ENCODE data around the gene RBM26.

RBM26 gene

DNA sequence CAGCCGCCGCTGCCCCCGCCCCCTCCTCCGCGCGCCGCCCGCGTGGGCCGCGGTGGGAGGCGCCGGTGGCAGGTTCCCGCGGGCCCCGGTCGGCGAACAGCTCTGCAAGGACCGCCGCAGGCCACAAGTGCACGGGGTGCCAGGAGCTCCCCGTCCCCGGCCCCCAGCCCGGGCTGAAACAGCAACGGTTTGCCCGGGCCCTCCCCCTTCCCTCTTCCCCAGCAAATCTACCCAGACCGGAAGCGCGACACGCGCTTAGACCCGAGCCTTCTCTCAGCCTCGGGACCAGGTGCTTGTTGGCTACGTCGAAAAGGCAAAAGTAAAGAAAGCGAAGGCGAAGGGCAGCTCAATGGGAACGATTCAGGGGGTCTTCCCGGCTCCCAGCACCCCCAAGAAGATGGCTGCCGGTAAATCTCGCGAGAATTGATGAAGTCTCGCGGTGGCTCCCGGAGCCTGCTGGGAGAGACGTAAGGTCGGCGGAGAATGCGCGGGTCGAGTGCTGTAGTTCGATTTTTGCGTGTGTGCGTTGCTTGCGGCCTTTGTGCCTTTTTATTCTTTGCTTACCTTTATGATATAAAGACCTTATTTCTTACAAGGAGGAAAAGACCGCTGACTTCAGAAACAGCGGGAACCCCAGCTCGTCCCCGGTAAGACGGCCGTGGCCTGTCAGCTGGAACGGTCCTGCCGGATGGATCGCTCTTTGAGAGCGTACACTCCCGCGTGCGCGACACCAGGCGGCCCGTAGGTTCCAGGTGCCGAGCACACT is at the start of gene RBM26:
Gene RBM26 (minus strand): TSS at position 425 of the 766 bp plus-strand sequence. CDS start 481 bp downstream, outside the sequence.
- peak; percentile 47 for DNase-seq

DNA sequence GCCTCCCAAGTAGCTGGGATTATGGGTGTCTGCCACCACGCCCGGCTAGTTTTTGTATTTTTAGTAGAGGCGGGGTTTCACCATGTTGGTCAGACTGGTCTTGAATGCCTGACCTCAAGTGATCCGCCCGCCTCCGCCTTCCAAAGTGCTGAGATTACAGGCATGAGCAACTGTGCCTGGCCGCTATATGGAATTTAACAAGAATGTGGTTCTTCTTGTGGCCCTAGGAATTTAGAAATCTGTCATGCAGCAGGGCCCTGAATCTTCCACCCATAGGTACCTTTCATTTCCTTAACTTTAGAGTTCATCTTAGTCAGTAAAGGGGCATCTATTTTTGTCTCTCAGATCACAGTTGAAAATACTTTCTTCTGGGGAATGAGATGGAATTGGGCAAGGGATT is 49.3 kb upstream of the RBM26 start:
- no peak for DNase-seq

DNA sequence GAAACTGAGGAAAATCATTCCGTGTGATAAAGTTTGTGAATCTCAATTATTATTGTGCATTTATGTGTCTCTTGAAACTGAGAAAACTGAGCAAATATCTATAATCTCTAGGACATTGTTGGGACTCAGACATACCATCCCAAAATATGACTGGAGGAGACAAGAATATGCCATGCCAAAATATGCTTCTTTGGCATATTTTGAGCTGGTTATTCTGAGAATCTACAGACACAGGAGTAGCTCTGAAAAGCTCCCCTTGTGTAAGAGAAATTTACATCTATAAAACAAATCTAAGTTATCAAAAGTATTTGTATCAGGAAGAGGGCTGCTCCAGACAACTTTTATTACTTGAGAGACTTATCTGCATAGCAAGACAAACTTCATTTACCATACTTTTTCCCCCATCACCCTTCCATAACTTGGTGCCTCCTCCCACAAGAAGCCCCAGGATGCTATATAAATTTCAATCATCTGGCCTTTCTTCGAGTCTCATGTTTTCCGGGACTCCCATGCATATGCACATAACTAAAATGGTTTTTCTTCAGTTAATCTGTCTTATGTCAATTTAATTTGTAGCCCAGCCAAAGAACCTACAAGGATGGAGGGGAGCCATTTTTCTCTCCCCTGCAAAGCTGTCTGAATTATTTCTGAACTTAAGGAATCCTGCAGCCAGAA is 46.3 kb upstream of the RBM26 start:
- no peak for DNase-seq

DNA sequence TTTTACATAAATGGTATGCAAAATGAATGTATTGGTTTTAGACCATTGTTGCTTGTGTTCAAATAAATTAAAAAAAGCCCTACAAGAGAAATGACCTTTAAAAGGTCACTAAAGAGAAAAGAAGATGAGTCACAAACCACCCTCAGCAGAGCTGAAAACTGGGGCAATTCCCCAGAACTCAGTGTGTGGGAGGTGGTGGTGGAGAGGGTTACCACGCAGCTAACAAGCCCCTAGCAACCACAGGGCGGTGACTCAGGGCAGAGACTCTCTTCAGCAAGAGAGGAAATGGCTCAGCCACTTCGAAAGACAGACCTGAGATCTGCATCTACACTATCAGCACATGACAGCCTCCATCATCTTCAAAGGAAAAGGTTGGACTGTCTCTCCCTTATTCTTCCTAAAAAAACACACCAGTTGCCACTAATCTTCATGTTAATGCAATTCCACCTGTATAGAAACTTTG is 45.5 kb upstream of the RBM26 start:
- DNase-seq: peak; percentile 79

DNA sequence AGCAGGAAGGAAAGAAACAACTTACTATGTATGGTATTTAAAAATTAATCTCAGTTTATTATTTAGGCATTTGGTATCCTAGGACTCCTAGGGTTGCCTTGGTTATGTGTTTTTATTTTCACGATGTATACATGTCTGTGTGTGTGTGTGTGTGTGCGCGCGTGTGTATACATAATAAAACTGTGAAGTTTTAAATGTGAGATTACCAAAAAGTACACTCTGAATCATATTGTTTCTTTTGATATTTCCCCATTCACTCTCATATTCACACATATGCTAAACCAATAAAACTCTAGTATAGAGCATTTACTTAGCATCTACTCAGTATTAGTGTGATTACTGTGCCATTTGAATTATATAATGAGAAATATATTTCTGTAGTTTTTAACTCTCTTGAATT is 44.1 kb upstream of the RBM26 start:
- no peak for DNase-seq

DNA sequence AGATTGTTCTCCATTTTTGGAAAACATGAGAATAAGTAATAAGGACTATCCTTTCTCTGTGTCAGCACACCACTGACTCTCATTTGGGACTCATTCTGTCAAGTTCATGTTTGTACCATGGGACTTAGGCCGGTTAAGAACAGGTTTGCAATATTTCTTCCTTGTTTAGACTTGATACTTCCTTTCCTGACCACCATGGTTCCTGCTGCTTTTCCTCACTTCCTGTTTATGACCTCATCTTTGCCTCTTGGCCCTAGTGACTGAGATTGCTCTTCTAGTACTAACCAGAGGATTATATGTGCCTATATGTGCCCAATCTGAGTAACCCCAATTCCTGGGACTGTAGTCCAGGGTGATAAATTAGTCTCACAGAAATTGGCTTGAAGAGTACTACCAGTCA is 42.4 kb upstream of the RBM26 start:
- DNase-seq: no peak

GRCh38 chr13:79447741-79448140 is 41.7 kb upstream of the RBM26 start:
- no peak for DNase-seq

GRCh38 chr13:79447141-79447540 is 41.1 kb upstream of the RBM26 start:
- DNase-seq: no peak

DNA sequence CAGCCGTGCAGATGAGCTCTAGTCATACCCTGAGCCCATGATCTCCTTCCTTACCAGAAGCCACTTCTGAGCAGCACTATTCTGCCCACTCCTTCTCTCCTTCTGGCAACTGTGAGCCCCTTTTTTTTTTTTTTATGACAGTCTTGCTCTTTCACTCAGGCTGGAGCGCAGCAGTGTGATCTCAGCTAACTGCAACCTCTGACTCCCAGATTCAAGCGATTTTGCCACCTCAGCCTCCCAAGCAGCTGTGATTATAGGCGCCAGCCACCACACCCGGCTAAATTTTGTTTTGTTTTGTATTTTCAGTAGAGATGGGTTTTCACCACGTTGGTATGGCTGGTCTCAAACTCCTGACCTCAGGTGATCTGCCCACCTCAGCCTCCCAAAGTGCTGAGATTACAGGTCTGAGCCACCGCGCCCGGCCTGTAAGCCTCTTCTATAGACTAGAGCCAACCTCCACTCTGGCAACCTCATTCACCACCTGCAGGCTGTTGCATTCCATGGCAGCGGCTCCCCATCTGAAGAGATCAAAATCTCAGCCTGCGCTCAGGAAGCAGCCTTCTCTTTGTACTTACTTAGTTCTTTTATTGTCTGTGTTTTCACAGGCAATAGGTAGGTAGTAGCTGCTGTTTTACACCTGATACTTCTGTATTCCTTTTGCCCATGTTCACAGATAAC is 40.1 kb upstream of the RBM26 start:
- DNase-seq: no peak

GRCh38 chr13:79442706-79443105 is 36.7 kb upstream of the RBM26 start:
- no peak for DNase-seq

GRCh38 chr13:79442221-79442620 is 36.2 kb upstream of the RBM26 start:
- no peak for DNase-seq

DNA sequence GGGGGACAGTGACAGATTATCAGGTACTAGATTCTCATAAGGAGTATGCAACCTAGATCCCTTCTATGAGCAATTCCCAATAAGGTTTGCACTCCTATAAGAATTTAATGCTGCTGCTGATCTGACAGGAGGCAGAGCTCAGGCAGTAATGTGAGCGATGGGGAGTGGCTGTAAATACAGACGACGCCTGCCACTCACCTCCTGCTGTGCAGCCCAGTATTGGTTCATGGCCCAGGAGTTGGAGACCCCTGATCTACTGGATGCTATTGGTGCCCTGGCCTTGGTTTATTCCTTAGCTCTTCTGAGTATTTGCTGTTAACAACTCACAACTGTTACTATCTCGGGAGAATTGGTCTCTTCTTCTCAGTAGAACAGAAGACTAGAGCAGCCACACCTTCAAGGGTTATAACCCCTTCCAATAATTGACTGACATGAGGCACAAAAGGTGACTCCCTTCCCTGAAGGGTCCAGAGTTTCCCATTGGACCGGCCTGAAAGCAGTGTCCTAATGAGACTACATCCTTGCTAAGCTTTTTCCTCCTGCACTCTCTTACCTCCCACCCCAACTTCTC is 35.0 kb upstream of the RBM26 start:
- no peak for DNase-seq

GRCh38 chr13:79439275-79439674 is 33.2 kb upstream of the RBM26 start:
- DNase-seq: no peak

- no peak for DNase-seq
Observed at GRCh38 chr13:79435561-79435990, 29.5 kb upstream of the RBM26 start.

DNA sequence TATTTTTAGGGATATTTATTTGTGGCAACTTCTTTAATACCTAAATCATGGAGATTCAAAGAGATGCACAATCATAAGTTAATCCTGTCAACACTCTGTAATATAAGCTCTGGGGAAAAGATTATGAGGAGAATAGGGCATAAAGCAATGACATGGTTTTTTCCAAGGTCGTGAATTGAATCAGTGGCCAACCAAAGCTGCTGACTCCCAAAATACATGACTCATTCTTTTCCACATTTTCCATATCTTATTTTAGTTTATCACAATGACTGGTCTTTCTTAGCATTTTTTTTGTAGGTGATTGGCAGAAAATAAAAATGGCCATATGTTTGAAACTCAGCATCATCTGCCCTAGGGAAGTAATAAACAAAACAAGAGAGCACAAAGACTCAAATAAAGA is 28.5 kb upstream of the RBM26 start:
- no peak for DNase-seq

GRCh38 chr13:79432992-79433391 is 26.9 kb upstream of the RBM26 start:
- no peak for DNase-seq

- DNase-seq: no peak
Observed at GRCh38 chr13:79432086-79432485, 26.0 kb upstream of the RBM26 start.

- DNase-seq: no peak
Observed at GRCh38 chr13:79429309-79429708, 23.3 kb upstream of the RBM26 start.

GRCh38 chr13:79427883-79428282 is 21.8 kb upstream of the RBM26 start:
- no peak for DNase-seq

DNA sequence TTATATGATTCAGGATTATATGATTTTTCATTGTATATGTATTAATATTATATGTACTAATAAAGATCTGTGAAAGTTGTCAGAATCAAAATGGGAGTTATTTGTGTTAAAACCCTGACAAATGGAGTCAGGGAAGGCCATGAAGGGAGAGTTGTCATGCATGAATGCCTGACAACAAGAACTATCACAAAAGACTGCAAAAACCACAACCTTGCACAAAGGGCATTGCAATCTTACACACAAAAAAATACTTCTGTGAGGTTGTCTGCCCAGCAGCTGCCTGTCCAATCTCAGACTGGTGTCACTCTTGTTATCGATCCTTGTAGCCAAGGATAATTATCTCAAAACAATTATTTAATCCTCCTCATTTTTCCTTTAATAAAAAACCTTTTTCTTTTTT is 21.2 kb upstream of the RBM26 start:
- DNase-seq: no peak

DNA sequence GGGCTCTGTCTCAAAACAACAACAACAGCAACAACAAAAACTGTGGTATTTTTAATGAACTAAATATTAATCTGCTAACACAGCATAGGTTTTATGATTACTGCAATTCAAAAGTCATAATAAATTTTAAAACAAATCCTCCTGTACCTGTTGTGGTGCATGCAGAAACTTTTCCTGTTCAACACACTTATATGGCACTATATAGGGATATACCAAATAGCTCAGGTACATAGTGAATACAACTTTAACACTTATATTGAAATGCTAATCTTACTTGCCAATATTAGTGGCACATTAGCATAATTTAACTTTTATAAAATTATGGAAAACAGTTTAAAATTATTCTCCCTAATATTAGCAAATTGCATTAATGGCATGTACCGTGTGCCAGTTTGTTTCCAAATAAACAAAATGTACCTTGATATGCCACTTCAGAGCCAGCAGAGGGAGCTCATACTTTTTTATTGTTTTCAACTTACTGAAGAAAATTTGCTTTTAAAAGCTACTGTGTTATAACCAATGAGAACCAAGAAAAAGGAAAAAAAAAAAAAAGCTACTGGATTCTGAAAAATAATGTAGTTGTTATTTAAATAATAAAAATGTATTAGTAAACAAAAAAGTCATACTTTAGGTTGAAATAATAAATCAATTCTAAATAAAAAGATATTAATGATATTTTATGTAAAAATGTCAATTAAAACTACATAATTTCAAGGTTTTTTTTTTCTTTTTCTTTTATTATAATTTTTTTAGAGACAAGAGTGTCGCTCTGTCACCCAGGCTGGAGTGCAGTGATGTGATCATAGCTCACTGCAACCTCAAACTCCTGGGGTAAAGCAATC is 18.0 kb upstream of the RBM26 start:
- peak; percentile 39 for DNase-seq

DNA sequence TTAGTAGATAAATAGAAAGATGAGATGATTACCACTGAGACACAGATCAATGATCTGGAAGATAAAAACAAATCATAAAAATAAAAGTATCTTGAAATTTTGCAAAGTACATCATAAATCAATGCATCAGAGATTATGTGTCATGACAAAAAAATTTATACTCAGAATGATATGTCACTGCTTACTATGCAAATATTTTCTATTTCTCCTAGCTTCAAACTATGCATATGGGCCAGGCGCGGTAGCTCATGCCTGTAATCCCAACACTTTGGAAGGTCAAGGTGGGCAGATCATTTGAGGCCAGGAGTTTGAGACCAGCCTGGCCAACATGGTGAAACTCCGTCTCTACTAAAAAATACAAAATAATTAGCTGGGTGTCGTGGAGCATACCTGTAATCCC is 17.3 kb upstream of the RBM26 start:
- DNase-seq: no peak

DNA sequence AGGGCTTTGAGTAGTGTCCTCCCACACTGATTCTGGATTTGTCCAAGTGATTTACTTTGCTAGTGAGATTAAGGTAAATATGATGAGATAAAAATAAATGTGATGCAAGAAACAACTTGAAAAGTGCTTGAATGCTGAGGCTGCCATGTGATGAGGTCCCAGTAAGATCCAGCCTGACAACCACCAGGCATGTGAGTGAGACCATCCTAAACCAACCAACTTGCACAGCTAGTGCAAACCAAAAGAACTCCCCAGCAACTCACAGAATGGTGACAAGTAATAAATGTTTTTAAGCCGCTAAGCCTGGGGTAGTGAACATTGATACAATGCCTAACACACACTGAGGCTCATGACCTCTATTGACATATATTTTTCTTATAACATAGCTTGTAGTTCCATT is 13.3 kb upstream of the RBM26 start:
- DNase-seq: no peak

Measured in SIG-M5 (cell line).